Upper lobe of left lung (tissue), 6 donors: ENCODE data around the gene EHD4. TPM values are rescaled to one million over a fixed set of nuclear protein-coding genes. Genes with fewer than 3 reads are reported as not detected.

ENCODE experiments used
- ATAC-seq, 2 donors: fragments of 200-7000 bp; cut with Tn5 transposase; one replicate each; pipeline ENCODE4 v1.9.1; 2022; ENCODE audit warnings: mild to moderate bottlenecking in 2 of 2, moderate library complexity in 2 of 2; ENCODE audit not compliant: low FRiP score in 2 of 2
- DNase-seq, 2 donors: peaks; one replicate each; pipeline ENCODE4 v3.0.0-alpha.2; 2019 to 2020
- H3K27ac ChIP-seq, 4 donors: fragments of 200-600 bp; sonication (generic); one replicate each; pipeline ENCODE4 v1.5.1; 2016 to 2019
- H3K27me3 ChIP-seq, 4 donors: fragments of 200-600 bp; sonication (generic); one replicate each; pipeline ENCODE4 v1.5.1; 2017 to 2019
- H3K36me3 ChIP-seq, 4 donors: fragments of 200-600 bp; sonication (generic); one replicate each; pipeline ENCODE4 v1.5.1; 2016 to 2019
- H3K4me1 ChIP-seq, 4 donors: fragments of 200-600 bp; sonication (generic); one replicate each; pipeline ENCODE4 v1.5.1; 2018 to 2019
- H3K4me3 ChIP-seq, 4 donors: fragments of 200-600 bp; sonication (generic); one replicate each; pipeline ENCODE4 v1.5.1; 2017 to 2019; ENCODE audit warnings: mild to moderate bottlenecking in 2 of 4, moderate library complexity in 1 of 4
- H3K9me3 ChIP-seq, 4 donors: fragments of 200-600 bp; sonication (generic); one replicate each; pipeline ENCODE4 v1.5.1; 2018 to 2019
- EP300 ChIP-seq, 4 donors: sonication (generic); formaldehyde crosslinking; IDR thresholded peaks; one replicate each; pipeline ENCODE4 v1.5.1; 2017; ENCODE audit warnings: antibody characterized with exemption in 4 of 4, control low read depth in 2 of 4
- POLR2A ChIP-seq, 4 donors: fragments of 450-650 bp; IDR thresholded peaks; one replicate each; pipeline ENCODE4 v1.5.1; 2016 to 2017; ENCODE audit warnings: antibody characterized with exemption in 4 of 4, mild to moderate bottlenecking in 2 of 4
- POLR2AphosphoS5 ChIP-seq, 2 donors: sonication (generic); formaldehyde crosslinking; IDR thresholded peaks; one replicate each; pipeline ENCODE4 v1.5.1; 2017; ENCODE audit warnings: antibody characterized with exemption in 2 of 2
- WGBS, 2 donors: methylation state at CpG; one replicate each; pipeline ENCODE4 v1.1.5; 2017 to 2018; 5-methylcytosine and 5-hydroxymethylcytosine counted together
- total RNA-seq, 6 donors: library from RNA; depleted of rRNA in 4 of 6; stranded (reverse); fragments of >200 nt in 4 of 6; gene quantifications; one replicate each; pipeline versions ENCODE4 v1.1.0 to v1.2.1, GENCODE V29; 2016 to 2021
- TF ChIP-seq, protein P1 (sequence below), 6 experiments: fragments of 450-650 bp in 4 of 6; fragments of 200-600 bp in 2 of 6; sonication (generic) in 2 of 6; IDR thresholded peaks; one replicate each; pipeline ENCODE4 v1.5.1; 2016 to 2019; ENCODE audit warnings: antibody characterized with exemption in 6 of 6
- donor health status: DM: no; HTN: no; CAD: no; lungs with moderate emphysema.
- donor health status: DM: no; HTN: yes; CAD: no; lungs with severe emphysema.

The EHD4 gene
- total RNA-seq, 6 donors from 2014 or later, result 23.0 to 46.4 (median 31.5) TPM

DNA sequence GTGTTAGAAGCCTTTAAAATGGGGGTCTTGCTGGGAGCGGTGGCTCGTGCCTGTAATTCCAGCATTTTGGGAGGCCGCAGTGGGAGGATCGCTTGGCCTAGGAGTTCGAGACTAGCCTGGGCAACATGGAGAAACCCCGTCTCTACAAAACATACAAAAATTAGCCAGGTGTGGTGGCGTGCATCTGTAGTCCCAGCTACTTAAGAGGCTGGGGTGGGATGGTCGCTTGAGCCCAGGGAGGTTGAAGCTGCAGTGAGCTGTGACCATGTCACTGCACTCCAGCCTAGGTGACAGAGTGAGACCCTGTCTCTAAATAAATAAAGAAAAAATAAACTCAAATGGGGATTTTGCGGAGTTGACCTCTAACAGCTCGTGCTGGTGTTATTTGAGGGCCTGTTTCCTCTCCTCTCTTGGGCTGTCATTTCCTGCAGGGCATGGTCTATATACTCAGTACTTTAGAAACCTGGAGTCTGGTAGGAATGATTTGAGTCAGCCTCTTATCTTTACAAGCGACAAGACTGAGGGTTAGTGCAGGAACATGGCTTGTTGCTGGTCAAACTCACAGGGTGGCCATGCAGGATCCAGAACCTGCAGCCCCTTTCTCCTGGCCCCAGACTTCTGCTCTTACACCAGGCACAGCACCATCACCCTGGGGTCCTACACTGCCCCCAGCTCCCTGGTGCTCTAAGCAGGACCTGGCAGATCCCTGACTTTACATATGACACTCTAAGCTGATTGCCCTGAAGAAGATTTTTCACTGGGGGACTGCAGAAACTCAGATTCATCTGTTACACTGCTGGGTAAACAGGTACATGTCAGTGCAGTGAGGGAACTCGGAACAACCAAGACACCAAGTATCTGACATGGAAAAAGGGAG is 15.1 kb downstream of the EHD4 start:
- ATAC-seq (no peak), DNase-seq (no peak)
- Histone ChIP-seq H3K27me3 (no peaks in the 10 kb centered on the region), H3K36me3 (peaks cover 0 to 19% (median 12%) of the 10 kb centered on the region in 4 donors), H3K4me3 (no peak overlapping the region), H3K4me1 (peaks cover 4 to 43% (median 15%) of the 10 kb centered on the region in 4 donors), H3K27ac (peak overlapping the region in 3 of 4 donors; percentile 7 to 51 (median 9)), H3K9me3 (no peaks in the 10 kb centered on the region)
- 81% methylated on average over 12 of the region's 12 CpGs for WGBS, 2 donors
- TF ChIP-seq POLR2A (IDR thresholded peaks at IDR 0.05), result no peak
- TF ChIP-seq, protein P1, sequence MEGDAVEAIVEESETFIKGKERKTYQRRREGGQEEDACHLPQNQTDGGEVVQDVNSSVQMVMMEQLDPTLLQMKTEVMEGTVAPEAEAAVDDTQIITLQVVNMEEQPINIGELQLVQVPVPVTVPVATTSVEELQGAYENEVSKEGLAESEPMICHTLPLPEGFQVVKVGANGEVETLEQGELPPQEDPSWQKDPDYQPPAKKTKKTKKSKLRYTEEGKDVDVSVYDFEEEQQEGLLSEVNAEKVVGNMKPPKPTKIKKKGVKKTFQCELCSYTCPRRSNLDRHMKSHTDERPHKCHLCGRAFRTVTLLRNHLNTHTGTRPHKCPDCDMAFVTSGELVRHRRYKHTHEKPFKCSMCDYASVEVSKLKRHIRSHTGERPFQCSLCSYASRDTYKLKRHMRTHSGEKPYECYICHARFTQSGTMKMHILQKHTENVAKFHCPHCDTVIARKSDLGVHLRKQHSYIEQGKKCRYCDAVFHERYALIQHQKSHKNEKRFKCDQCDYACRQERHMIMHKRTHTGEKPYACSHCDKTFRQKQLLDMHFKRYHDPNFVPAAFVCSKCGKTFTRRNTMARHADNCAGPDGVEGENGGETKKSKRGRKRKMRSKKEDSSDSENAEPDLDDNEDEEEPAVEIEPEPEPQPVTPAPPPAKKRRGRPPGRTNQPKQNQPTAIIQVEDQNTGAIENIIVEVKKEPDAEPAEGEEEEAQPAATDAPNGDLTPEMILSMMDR (IDR thresholded peaks at IDR 0.05), result no peak
- TF ChIP-seq EP300 (IDR thresholded peaks at IDR 0.05), result no peak
- no peak for TF ChIP-seq POLR2AphosphoS5 (IDR thresholded peaks at IDR 0.05)

DNA sequence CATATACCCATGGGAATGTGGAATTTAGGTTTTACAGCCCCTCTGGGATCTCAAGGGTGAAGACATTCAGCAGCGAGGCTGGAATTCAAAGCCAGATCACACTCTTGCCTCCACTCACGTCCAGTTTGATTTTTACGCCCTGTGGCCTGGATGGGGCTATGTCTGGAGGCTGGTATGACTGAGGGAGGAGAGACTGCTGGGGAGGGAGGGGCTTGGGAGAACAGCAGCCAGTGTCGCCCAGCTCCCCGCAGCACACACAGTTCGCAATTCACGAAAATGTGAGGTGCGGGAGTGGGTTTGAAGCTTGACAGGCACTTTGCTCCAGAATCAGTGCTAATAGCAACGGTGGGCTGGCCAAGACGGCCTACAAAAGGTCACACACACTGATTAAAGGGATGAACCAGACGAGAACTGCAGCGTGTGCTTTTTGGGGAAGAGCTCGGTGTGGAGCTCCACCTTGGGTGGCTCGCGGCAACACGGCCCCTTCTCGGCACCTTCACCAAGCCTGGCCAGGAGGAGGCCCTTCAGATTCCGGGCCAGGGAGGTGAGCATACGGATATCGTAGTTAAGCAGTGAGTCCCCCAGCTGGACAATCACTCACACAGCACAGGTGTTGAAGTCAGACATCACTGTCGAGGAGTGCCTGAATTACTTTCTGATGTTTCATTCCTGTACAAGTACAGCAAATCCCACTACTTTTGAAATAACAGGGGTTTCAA is 16.4 kb downstream of the EHD4 start:
- no peak overlapping the region for H3K4me3 ChIP-seq

DNA sequence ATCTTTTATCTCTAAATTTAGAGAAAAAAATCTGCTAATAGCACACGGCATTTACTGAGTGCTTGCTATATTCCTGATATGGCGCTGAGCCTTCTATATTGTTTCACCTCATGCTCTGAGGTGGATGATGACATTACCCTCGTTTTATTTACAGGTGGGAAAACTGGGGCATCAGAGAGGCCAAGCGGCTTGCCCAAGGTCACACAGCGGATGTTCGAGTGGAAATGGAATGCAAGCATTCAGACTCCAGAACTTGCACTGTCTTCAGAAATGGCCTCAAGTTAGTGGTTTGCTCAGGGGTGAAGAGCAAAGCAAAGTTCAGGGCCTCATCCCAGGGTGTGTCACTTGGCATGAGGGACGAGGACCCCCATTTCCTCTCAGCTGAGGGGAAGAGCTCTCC is 17.3 kb downstream of the EHD4 start:
- H3K9me3 ChIP-seq, result no peaks in the 10 kb centered on the region
- DNase-seq (no peak), ATAC-seq (no peak)
- H3K27me3 ChIP-seq, result no peaks in the 10 kb centered on the region
- H3K4me1 ChIP-seq, result peaks cover 9 to 32% (median 21%) of the 10 kb centered on the region in 4 donors
- H3K27ac ChIP-seq, result no peak overlapping the region
- 89% methylated on average over 6 to 7 of the region's 7 CpGs for WGBS, 2 donors
- TF ChIP-seq, protein P1 (IDR thresholded peaks at IDR 0.05), result no peak
- TF ChIP-seq POLR2A (IDR thresholded peaks at IDR 0.05) (no peak), POLR2AphosphoS5 (IDR thresholded peaks at IDR 0.05) (no peak), EP300 (IDR thresholded peaks at IDR 0.05) (no peak)
- no peak overlapping the region for H3K4me3 ChIP-seq
- H3K36me3 ChIP-seq, result peaks cover 0 to 26% (median 18%) of the 10 kb centered on the region in 4 donors

More for the DNA sequence above, 16.4 kb downstream of the EHD4 start:
- Histone ChIP-seq H3K9me3 (no peaks in the 10 kb centered on the region), H3K4me1 (peaks cover 4 to 34% (median 18%) of the 10 kb centered on the region in 4 donors), H3K27ac (no peak overlapping the region), H3K27me3 (no peaks in the 10 kb centered on the region), H3K36me3 (peaks cover 0 to 26% (median 18%) of the 10 kb centered on the region in 4 donors)
- ATAC-seq (peak in 1 of 2 donors; percentile 28), DNase-seq (no peak)
- TF ChIP-seq POLR2AphosphoS5 (IDR thresholded peaks at IDR 0.05), result no peak
- no peak for TF ChIP-seq POLR2A (IDR thresholded peaks at IDR 0.05)
- TF ChIP-seq EP300 (IDR thresholded peaks at IDR 0.05), result no peak
- TF ChIP-seq, protein P1 (IDR thresholded peaks at IDR 0.05), result no peak
- 81 to 88% methylated on average over 21 of the region's 21 CpGs for WGBS, 2 donors

DNA sequence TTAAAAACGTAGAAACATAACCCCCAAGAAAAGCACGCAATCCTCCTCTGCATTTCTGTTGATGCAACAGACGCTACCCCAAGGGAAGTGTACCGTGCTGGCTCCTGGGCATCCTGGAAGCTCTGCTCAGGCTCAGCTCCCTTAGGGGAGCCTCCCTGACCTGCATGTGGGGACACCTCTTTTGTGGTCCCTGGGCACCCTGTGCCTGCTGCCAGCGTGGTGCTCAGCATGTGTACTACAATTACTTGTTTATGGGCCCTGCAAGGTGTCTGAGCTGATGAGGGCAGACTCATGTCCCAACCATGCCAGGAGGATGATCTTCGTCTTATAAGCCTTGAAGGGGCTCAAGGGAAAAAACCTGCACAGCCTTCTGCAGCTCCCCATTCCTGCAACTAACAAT is 18.3 kb downstream of the EHD4 start:
- Histone ChIP-seq H3K27me3 (no peaks in the 10 kb centered on the region), H3K4me3 (no peak overlapping the region), H3K9me3 (no peaks in the 10 kb centered on the region), H3K4me1 (peaks cover 12 to 38% (median 28%) of the 10 kb centered on the region in 4 donors), H3K27ac (no peak overlapping the region), H3K36me3 (peaks cover 0 to 26% (median 18%) of the 10 kb centered on the region in 4 donors)
- no peak for ATAC-seq
- no peak for TF ChIP-seq EP300 (IDR thresholded peaks at IDR 0.05)
- TF ChIP-seq, protein P1 (IDR thresholded peaks at IDR 0.05), result no peak
- DNase-seq, result no peak
- WGBS, 2 donors, result 86 to 89% methylated on average over 5 to 6 of the region's 6 CpGs
